ENCODE measurements around the gene NYNRIN.
A peak's percentile ranks its signal among the peaks of the same experiment; 100 is the strongest.
"Not testable (repeated sequence)": the region's sequence is repeated elsewhere in the genome, so short reads cannot be mapped to it uniquely, and the experiment has no call there.

NYNRIN gene

DNA sequence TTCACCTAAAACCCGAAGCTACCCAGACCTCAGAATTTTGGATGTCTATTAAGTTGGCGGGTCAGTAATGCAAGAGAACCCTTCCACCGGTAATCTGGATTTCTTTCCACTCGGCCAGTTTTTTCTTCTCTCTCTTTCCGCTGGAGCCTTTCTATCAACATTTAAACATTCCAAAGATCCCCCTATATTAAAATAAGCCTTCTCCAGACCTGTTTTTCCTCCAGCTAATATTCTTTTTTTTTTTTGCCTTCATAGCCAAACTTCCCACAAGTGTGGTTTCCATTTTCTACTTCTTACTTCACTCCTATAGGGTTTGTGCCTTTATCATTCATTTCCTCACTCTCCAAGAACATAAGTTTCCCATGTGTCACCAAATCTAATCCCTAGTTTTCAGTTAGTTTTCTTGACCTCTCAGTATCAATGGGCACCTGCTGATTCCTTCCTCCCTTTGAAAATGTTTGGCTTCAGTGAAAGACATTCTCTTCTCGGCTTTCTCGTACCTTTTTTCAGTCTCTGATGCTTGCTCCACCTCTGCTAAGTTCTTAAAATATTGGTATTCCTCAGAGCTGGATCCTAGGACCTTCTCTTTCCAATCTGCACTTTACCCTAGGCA, 44.4 kb downstream of the NYNRIN start:
- Histone ChIP-seq H3K27me3 (ENCODE audit: insufficient read depth, low read depth, severe bottlenecking) (no peaks in the 10 kb centered on the region), H3K4me3 (ENCODE audit: low read depth, low read length) (peak overlapping the region; percentile 71), H3K27ac (peak overlapping the region; percentile 75), H3K36me3 (peaks cover 33% of the 10 kb centered on the region), H3K9me3 (ENCODE audit: severe bottlenecking) (no peaks in the 10 kb centered on the region)
- DNase-seq = no peak
- TF ChIP-seq, protein P1, sequence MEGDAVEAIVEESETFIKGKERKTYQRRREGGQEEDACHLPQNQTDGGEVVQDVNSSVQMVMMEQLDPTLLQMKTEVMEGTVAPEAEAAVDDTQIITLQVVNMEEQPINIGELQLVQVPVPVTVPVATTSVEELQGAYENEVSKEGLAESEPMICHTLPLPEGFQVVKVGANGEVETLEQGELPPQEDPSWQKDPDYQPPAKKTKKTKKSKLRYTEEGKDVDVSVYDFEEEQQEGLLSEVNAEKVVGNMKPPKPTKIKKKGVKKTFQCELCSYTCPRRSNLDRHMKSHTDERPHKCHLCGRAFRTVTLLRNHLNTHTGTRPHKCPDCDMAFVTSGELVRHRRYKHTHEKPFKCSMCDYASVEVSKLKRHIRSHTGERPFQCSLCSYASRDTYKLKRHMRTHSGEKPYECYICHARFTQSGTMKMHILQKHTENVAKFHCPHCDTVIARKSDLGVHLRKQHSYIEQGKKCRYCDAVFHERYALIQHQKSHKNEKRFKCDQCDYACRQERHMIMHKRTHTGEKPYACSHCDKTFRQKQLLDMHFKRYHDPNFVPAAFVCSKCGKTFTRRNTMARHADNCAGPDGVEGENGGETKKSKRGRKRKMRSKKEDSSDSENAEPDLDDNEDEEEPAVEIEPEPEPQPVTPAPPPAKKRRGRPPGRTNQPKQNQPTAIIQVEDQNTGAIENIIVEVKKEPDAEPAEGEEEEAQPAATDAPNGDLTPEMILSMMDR (IDR thresholded peaks at IDR 0.05; ENCODE audit: low read depth, low read length) = no peak

DNA sequence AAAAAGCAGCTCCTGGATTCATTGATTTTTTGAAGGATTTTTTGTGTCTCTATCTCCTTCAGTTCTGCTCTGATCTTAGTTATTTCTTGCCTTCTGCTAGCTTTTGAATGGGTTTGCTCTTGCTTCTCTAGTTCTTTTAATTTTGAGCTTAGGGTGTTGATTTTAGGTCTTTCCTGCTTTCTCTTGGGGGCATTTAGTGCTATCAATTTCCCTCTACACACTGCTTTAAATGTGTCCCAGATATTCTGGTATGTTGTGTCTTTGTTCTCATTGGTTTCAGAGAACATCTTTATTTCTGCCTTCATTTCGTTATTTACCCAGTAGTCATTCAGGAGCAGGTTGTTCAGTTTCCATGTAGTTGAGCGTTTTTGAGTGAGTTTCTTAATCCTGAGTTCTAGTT, 52.0 kb downstream of the NYNRIN start:
- H3K27me3 ChIP-seq (ENCODE audit: insufficient read depth, low read depth, severe bottlenecking); H3K27ac ChIP-seq; DNase-seq; H3K36me3 ChIP-seq; H3K9me3 ChIP-seq (ENCODE audit: severe bottlenecking); H3K4me3 ChIP-seq (ENCODE audit: low read depth, low read length): not testable (repeated sequence)

DNA sequence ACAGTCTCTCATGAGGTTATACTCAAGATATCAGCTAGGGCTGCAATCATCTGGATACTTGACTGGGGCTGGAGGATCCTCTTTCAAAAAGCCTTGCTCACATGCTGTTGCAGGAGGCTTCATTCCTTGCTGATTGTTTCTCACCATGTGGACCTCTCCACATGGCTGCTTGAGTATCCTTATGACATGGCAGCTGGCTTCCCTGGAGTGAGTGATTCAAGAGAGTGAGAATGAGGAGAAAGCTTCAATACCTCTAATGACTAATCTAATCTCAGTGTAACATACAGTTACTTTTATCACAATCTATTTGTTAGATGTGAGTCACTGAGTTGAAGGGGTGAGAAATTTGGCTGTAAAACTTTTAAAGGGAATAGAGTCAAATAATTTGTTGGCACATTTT, 58.2 kb downstream of the NYNRIN start:
- Histone ChIP-seq H3K27ac (no peak overlapping the region), H3K4me3 (ENCODE audit: low read depth, low read length) (no peak overlapping the region), H3K36me3 (no peaks in the 10 kb centered on the region), H3K9me3 (ENCODE audit: severe bottlenecking) (peaks cover 3% of the 10 kb centered on the region), H3K27me3 (ENCODE audit: insufficient read depth, low read depth, severe bottlenecking) (peaks cover 16% of the 10 kb centered on the region)
- TF ChIP-seq, protein P1 (IDR thresholded peaks at IDR 0.05; ENCODE audit: low read depth, low read length) = no peak
- DNase-seq = no peak

DNA sequence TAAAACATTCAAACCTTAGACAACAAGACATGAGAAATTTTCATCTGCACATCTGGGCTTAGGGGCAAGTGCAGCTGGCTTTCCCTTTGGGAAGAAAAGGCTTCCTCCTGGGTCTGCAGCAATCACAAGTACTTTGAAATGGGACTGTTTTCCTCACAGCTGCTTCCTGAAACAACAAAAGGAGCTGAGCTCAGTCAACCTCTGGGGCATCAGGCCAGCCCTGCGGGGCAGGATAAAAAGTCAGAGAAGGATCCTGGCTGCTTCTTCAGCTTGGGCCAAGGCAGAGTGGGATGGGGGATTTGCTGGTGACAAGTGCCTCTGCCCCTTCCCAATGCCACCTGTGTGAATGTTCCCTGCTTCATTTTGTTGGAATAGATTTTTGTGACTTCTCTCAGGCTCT, 59.9 kb downstream of the NYNRIN start:
- DNase-seq = no peak
- Histone ChIP-seq H3K4me3 (ENCODE audit: low read depth, low read length) (no peak overlapping the region), H3K27ac (no peak overlapping the region), H3K36me3 (no peaks in the 10 kb centered on the region), H3K9me3 (ENCODE audit: severe bottlenecking) (peaks cover 3% of the 10 kb centered on the region), H3K27me3 (ENCODE audit: insufficient read depth, low read depth, severe bottlenecking) (peaks cover 16% of the 10 kb centered on the region)
- TF ChIP-seq, protein P1 (IDR thresholded peaks at IDR 0.05; ENCODE audit: low read depth, low read length) = no peak

DNA sequence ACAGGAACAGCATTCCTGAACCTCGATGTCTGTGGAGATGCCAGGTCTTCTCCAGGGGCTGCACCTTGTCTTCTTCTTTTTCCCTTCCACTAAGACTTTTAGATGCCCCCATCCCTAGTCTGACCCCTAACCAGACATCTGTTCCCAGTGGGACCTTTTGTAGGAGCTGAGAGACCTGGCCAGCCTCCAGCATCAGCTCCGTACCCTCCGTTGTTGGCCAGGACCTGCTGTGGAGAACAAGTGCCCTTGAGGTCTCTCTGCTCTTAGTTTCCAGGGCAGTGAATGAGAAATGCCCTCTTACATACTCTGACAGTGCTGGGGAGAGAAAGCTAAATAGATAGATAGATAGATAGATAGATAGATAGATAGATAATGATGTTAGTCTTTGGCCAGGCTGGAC, 60.5 kb downstream of the NYNRIN start:
- Histone ChIP-seq H3K9me3 (ENCODE audit: severe bottlenecking) (no peaks in the 10 kb centered on the region), H3K4me3 (ENCODE audit: low read depth, low read length) (no peak overlapping the region), H3K27ac (no peak overlapping the region), H3K27me3 (ENCODE audit: insufficient read depth, low read depth, severe bottlenecking) (peaks cover 16% of the 10 kb centered on the region), H3K36me3 (no peaks in the 10 kb centered on the region)
- TF ChIP-seq, protein P1 (IDR thresholded peaks at IDR 0.05; ENCODE audit: low read depth, low read length) = no peak
- no peak for DNase-seq

DNA sequence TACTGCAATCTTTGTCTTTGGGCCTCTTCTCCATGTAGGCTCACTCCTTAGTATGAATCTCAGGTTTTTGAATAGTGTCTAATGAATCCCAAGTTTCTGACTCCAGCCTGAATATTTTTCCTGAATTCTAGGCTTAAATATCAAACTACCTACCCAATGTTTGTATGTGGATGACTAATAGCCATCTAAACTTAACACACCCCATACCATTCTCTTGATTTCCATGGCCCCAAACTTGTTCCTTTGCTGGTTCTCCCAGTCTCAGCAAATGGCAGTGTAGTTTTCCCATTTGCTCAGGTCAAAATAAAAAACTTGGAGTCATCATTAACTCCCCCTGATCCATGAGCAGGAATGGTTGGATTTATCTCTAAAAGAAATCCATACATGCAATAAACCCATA, 62.5 kb downstream of the NYNRIN start:
- Histone ChIP-seq H3K9me3 (ENCODE audit: severe bottlenecking) (no peaks in the 10 kb centered on the region), H3K27ac (no peak overlapping the region), H3K36me3 (no peaks in the 10 kb centered on the region), H3K27me3 (ENCODE audit: insufficient read depth, low read depth, severe bottlenecking) (peaks cover 25% of the 10 kb centered on the region), H3K4me3 (ENCODE audit: low read depth, low read length) (no peak overlapping the region)
- TF ChIP-seq, protein P1 (IDR thresholded peaks at IDR 0.05; ENCODE audit: low read depth, low read length) = no peak
- DNase-seq = no peak
